Measurements from ENCODE around the gene SZT2. TPM values are rescaled to one million over a fixed set of nuclear protein-coding genes. Genes with fewer than 3 reads are reported as not detected.
A peak's percentile ranks its signal among the peaks of the same experiment; 100 is the strongest.

Gene SZT2
- total and polyA plus RNA-seq, 10 of the 15 experiments (the other 5 are each of a cell fraction or from before 2014, with no cell fraction given), result 1.4 to 38.3 (median 12.7) TPM

DNA sequence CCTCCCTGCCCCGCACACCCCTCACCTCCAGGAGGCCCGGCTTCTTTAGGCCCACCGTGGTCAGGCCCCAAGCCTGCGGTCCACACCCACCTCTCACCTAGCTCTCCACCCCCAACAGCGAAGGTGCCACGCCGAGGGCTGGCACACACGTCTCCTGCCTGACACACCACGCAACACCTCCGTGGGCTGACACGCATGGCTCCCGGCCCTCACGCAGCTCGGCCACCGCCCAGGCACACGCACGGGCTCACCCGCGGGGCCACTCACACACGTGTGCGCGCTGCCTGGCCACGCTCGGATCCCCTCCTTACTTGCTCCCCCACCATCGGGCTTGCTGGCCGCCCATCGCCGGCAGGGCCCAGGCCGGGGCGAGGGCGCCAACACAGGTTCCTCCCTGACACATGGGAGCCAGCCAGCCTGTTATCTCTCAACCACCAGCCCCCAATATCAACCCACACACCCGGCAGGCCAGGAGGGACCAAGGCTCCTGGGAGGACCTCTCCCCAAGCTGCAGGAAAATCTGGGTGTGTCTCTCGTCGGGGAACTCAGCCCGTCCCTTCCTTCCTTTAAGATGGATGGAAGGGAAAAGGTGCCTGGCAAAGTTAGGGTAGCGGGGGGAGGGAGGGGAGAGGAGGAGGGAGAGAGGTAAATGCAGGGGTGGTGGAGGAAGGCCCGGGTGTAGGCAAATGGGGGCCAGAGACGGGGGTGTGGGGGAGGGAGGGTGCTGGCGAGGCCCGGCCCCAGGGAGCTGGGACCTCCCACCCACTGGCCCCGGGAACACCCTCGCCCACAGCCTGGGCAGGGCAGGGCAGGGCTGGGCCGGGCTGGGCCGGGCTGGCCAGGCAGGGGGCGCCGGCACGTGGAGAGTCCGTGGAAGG, 22.4 kb upstream of the SZT2 start (continued):
- TF ChIP-seq YY1 (IDR thresholded peaks at IDR 0.05; ENCODE audit: low read depth, low read length), result 0 out of 2 replicates have a peak, but pooled peaks have one; percentile 6
- 0 out of 2 replicates have a peak, but pooled peaks have one; percentile 18 for TF ChIP-seq RB1 (IDR thresholded peaks at IDR 0.05; ENCODE audit: borderline replicate concordance)

DNA sequence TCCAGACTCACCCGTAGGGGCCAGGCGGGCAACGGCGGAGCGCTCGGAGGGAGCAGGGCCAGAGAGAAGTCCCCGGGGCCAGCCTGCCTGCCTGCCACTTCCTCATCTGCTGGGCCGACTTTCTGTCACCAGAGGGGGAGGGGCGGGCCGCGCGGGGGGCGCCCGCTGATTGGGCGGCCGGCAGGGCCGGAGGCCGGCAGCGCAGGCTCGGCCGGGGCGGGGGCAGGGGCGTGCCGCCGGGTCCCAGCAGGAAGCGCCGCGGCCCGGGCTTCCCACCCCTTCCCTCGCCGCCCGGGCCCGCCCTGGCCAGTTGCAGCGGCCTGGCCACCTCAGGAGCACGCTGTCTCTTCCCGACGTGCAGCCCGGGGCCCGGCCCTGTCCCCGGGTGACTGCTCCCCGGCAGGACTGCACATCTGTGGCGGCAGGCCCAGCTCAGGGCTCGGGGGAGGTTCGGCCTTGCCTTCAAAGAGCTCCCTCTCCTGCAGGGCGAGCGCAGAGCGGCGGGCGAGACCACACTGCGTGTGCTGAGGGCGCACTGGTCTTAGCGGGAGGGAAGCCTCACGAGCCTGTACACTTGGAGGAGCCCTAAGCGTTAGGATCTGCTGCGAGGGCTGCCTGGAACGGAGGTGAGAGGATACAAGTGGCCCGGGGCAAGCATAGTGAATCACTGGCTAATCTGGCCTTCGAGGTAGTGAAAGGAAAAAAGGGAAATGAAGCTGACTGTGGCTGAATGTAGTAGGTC, 21.6 kb upstream of the SZT2 start, which contains the start of gene ELOVL1:
Gene ELOVL1, minus strand, starts transcription at position 108 of the 742 bp plus-strand sequence. CDS start 2,402 bp downstream, outside the sequence.
- Histone ChIP-seq H3K4me1 (ENCODE audit: control insufficient read depth, insufficient read depth, low read length) (peaks cover 8% of the 10 kb centered on the region), H4K20me1 (ENCODE audit: control insufficient read depth, insufficient read depth) (no peaks in the 10 kb centered on the region), H2AFZ (ENCODE audit: control insufficient read depth, low read depth, low read length) (peak within 1 kb of the TSS; percentile 89), H3K4me2 (ENCODE audit: control insufficient read depth, insufficient read depth) (peak within 1 kb of the TSS; percentile 95), H3K27ac (ENCODE audit: control insufficient read depth, insufficient read depth) (peak within 1 kb of the TSS; percentile 95), H3K79me2 (ENCODE audit: control insufficient read depth, insufficient read depth, low read length) (peaks cover 38% of the 10 kb centered on the region), H3K36me3 (ENCODE audit: control insufficient read depth in 2 of 2, insufficient read depth in 2 of 2, low read length in 1 of 2) (peaks cover 7 to 14% of the 10 kb centered on the region in 2 experiments), H3K27me3 (replicated peaks in 1 of 2; ENCODE audit: control insufficient read depth in 2 of 2, insufficient read depth in 2 of 2, low read length in 1 of 2) (no peaks in the 10 kb centered on the region), H3K4me3 (peak within 1 kb of the TSS; percentile 100), H3K9me3 (replicated peaks; ENCODE audit: control insufficient read depth, insufficient read depth, low read length) (no peaks in the 10 kb centered on the region), H3K9ac (ENCODE audit: control insufficient read depth, insufficient read depth, low read length) (peak within 1 kb of the TSS; percentile 96)
- ATAC-seq, result peak; percentile 89
- in situ Hi-C loops (cut with MboI) (no loop called here), intact Hi-C loops (cut with micrococcal nuclease; ENCODE audit: unreplicated experiment) (loop anchor here (2.0 to 5.0 kb wide), 2 partner anchors 21 to 71 kb away; partner anchors contain the start of genes MED8 and SZT2)
- BruUV-seq (replicated peaks), result no TSS peak
- under 1% methylated on average over 36 of the region's 58 CpGs for WGBS (ENCODE audit: insufficient coverage, insufficient replicate concordance, low lambda C conversion rate, missing lambda C conversion rate)
- RAD21 ChIA-PET (ENCODE audit: unreplicated experiment), result interaction anchor here (0.8 to 3.0 kb wide), 12 partner anchors 10 to 530 kb away, joined by 3 to 15 read pairs (median 4); partner anchors contain the start of genes CDC20, KDM4A, MED8 and SZT2
- DNase-seq (ENCODE audit: low read depth, low spot score), result peak; percentile 41
- CTCF ChIA-PET, result interaction anchor here (1.0 to 2.6 kb wide), 9 partner anchors 10 to 141 kb away, joined by 3 to 16 read pairs (median 4); partner anchors contain the start of genes CDC20, HYI, MED8 and SZT2
- FAIRE-seq, result peak; percentile 61
- POLR2A ChIA-PET, result interaction anchor here (0.6 to 2.5 kb wide), 8 partner anchors 10 to 284 kb away, joined by 3 to 25 read pairs (median 5); partner anchors contain the start of genes CDC20, HYI, MED8 and SZT2
- SMC1A ChIA-PET (ENCODE audit: uncharacterized antibody, unreplicated experiment), result interaction anchor here (0.6 to 5.0 kb wide), 10 partner anchors 8 to 158 kb away, joined by 3 to 24 read pairs (median 6); partner anchors contain the start of gene CDC20
- TF ChIP-seq YY1 (IDR thresholded peaks at IDR 0.05; ENCODE audit: low read depth, low read length), result peak; percentile 26; the same call in 1 of the 2 replicates
- no peak for TF ChIP-seq SREBF1 (IDR thresholded peaks at IDR 0.05; ENCODE audit: low read length)
- TF ChIP-seq, protein P1, sequence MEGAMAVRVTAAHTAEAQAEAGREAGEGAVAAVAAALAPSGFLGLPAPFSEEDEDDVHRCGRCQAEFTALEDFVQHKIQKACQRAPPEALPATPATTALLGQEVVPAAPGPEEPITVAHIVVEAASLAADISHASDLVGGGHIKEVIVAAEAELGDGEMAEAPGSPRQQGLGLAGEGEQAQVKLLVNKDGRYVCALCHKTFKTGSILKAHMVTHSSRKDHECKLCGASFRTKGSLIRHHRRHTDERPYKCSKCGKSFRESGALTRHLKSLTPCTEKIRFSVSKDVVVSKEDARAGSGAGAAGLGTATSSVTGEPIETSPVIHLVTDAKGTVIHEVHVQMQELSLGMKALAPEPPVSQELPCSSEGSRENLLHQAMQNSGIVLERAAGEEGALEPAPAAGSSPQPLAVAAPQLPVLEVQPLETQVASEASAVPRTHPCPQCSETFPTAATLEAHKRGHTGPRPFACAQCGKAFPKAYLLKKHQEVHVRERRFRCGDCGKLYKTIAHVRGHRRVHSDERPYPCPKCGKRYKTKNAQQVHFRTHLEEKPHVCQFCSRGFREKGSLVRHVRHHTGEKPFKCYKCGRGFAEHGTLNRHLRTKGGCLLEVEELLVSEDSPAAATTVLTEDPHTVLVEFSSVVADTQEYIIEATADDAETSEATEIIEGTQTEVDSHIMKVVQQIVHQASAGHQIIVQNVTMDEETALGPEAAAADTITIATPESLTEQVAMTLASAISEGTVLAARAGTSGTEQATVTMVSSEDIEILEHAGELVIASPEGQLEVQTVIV (IDR thresholded peaks at IDR 0.05; ENCODE audit: borderline replicate concordance, partially characterized antibody), result peak; percentile 47
- TF ChIP-seq, protein P2, sequence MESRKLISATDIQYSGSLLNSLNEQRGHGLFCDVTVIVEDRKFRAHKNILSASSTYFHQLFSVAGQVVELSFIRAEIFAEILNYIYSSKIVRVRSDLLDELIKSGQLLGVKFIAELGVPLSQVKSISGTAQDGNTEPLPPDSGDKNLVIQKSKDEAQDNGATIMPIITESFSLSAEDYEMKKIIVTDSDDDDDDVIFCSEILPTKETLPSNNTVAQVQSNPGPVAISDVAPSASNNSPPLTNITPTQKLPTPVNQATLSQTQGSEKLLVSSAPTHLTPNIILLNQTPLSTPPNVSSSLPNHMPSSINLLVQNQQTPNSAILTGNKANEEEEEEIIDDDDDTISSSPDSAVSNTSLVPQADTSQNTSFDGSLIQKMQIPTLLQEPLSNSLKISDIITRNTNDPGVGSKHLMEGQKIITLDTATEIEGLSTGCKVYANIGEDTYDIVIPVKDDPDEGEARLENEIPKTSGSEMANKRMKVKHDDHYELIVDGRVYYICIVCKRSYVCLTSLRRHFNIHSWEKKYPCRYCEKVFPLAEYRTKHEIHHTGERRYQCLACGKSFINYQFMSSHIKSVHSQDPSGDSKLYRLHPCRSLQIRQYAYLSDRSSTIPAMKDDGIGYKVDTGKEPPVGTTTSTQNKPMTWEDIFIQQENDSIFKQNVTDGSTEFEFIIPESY (IDR thresholded peaks at IDR 0.05), result no peak
- TF ChIP-seq SRF (IDR thresholded peaks at IDR 0.05; ENCODE audit: low read depth in 2 of 2, low read length in 2 of 2), result 0 out of 4 replicates have a peak, but pooled peaks of 1 of the 2 experiments have one; percentile 8
- TF ChIP-seq, protein P3, sequence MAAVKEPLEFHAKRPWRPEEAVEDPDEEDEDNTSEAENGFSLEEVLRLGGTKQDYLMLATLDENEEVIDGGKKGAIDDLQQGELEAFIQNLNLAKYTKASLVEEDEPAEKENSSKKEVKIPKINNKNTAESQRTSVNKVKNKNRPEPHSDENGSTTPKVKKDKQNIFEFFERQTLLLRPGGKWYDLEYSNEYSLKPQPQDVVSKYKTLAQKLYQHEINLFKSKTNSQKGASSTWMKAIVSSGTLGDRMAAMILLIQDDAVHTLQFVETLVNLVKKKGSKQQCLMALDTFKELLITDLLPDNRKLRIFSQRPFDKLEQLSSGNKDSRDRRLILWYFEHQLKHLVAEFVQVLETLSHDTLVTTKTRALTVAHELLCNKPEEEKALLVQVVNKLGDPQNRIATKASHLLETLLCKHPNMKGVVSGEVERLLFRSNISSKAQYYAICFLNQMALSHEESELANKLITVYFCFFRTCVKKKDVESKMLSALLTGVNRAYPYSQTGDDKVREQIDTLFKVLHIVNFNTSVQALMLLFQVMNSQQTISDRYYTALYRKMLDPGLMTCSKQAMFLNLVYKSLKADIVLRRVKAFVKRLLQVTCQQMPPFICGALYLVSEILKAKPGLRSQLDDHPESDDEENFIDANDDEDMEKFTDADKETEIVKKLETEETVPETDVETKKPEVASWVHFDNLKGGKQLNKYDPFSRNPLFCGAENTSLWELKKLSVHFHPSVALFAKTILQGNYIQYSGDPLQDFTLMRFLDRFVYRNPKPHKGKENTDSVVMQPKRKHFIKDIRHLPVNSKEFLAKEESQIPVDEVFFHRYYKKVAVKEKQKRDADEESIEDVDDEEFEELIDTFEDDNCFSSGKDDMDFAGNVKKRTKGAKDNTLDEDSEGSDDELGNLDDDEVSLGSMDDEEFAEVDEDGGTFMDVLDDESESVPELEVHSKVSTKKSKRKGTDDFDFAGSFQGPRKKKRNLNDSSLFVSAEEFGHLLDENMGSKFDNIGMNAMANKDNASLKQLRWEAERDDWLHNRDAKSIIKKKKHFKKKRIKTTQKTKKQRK (IDR thresholded peaks at IDR 0.05; ENCODE audit: low read depth, low read length), result no peak
- 0 out of 2 replicates have a peak, but pooled peaks have one; percentile 20 for TF ChIP-seq PAX5 (IDR thresholded peaks at IDR 0.05; ENCODE audit: borderline replicate concordance, low read depth, low read length)
- 0 out of 2 replicates have a peak, but pooled peaks have one; percentile 44 for TF ChIP-seq ZNF207 (IDR thresholded peaks at IDR 0.05; ENCODE audit: borderline replicate concordance)
- TF ChIP-seq RFX5 (IDR thresholded peaks at IDR 0.05; ENCODE audit: low read depth, low read length), result no peak

Measured in GM12878 (cell line).